WTC11 (cell line): Measurements from ENCODE around the gene HSPG2.

Experiments used
- ATF1 ChIP-seq: sonication (generic); formaldehyde crosslinking; IDR thresholded peaks from 2 replicates; pipeline ENCODE4 v1.8.1; 2023; ENCODE audit warnings: mild to moderate bottlenecking, moderate library complexity, missing genetic modification reagents
- CTCF ChIP-seq: fragments of 200-600 bp; IDR thresholded peaks from 2 replicates; pipeline ENCODE4 v1.8.0; 2022; ENCODE audit warnings: antibody characterized with exemption
- FOXP1 ChIP-seq: sonication (generic); formaldehyde crosslinking; IDR thresholded peaks from 2 replicates; pipeline ENCODE4 v1.8.0; 2022; ENCODE audit warnings: missing genetic modification reagents, mild to moderate bottlenecking, moderate library complexity, borderline replicate concordance
- TEAD4 ChIP-seq: sonication (generic); formaldehyde crosslinking; IDR thresholded peaks from 2 replicates; pipeline ENCODE4 v1.8.0; 2022; ENCODE audit warnings: mild to moderate bottlenecking, missing genetic modification reagents
- ZBTB21 ChIP-seq: sonication (generic); formaldehyde crosslinking; IDR thresholded peaks from 2 replicates; pipeline ENCODE4 v1.8.1; 2023; ENCODE audit warnings: mild to moderate bottlenecking, missing genetic modification reagents, borderline replicate concordance
- ZNF317 ChIP-seq: sonication (generic); formaldehyde crosslinking; IDR thresholded peaks from 2 replicates; pipeline ENCODE4 v1.8.1; 2023; ENCODE audit warnings: low read depth, mild to moderate bottlenecking, moderate library complexity, missing genetic modification reagents, borderline replicate concordance
- TF ChIP-seq, protein P1 (sequence below): sonication (generic); formaldehyde crosslinking; conservative IDR thresholded peaks from 2 replicates; pipeline ENCODE4 v1.8.1; 2022; ENCODE audit warnings: mild to moderate bottlenecking, missing genetic modification reagents
- TF ChIP-seq, protein P2 (sequence below): sonication (generic); formaldehyde crosslinking; IDR thresholded peaks from 2 replicates; pipeline ENCODE4 v1.8.1; 2023; ENCODE audit warnings: mild to moderate bottlenecking, missing genetic modification reagents, moderate library complexity
- TF ChIP-seq, protein P3 (sequence below): sonication (generic); formaldehyde crosslinking; IDR thresholded peaks from 2 replicates; pipeline ENCODE4 v1.8.0; 2022; ENCODE audit warnings: mild to moderate bottlenecking, missing genetic modification reagents

DNA sequence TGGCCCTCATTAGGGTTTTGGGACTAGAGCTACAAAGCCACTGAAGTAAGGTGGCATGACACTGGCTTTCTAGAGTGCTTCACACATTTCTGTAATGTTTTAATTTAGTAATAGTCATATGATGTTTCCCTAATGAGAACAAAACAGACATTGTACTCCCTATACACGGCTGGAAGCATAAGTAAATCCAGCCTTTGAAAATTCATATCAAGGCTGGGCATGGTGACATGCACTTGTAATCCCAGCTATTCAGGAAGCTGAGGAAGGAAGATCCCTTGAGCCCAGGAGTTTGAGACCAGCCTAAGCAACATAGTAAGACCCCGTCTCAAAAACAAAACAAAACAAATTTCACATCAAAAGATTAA, 161.6 kb downstream of the HSPG2 start:
- TF ChIP-seq CTCF (no peak), ATF1 (CRISPR knock-in tag) (no peak), ZNF317 (CRISPR knock-in tag) (no peak), TEAD4 (CRISPR knock-in tag) (no peak), ZBTB21 (CRISPR knock-in tag) (no peak), FOXP1 (CRISPR knock-in tag) (no peak)
- TF ChIP-seq, protein P1, sequence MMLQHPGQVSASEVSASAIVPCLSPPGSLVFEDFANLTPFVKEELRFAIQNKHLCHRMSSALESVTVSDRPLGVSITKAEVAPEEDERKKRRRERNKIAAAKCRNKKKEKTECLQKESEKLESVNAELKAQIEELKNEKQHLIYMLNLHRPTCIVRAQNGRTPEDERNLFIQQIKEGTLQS = no peak
- TF ChIP-seq, protein P2, sequence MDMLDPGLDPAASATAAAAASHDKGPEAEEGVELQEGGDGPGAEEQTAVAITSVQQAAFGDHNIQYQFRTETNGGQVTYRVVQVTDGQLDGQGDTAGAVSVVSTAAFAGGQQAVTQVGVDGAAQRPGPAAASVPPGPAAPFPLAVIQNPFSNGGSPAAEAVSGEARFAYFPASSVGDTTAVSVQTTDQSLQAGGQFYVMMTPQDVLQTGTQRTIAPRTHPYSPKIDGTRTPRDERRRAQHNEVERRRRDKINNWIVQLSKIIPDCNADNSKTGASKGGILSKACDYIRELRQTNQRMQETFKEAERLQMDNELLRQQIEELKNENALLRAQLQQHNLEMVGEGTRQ (CRISPR knock-in tag) = no peak
- TF ChIP-seq, protein P3, sequence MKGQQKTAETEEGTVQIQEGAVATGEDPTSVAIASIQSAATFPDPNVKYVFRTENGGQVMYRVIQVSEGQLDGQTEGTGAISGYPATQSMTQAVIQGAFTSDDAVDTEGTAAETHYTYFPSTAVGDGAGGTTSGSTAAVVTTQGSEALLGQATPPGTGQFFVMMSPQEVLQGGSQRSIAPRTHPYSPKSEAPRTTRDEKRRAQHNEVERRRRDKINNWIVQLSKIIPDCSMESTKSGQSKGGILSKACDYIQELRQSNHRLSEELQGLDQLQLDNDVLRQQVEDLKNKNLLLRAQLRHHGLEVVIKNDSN = no peak
